Measurements from ENCODE around the gene NUDT1. TPM values are rescaled to one million over a fixed set of nuclear protein-coding genes. Genes with fewer than 3 reads are reported as not detected.
A peak's percentile ranks its signal among the peaks of the same experiment; 100 is the strongest.

NUDT1 gene
- total RNA-seq, 1 experiment from 2014 or later, result 92.6 TPM

GRCh38 chr7:2282185-2282751, 40.2 kb downstream of the NUDT1 start:
- DNase-seq (ENCODE audit: low read depth, low spot score), result no peak
- ATAC-seq, result no peak
- POLR2A ChIA-PET, result no interaction called here
- H3K27me3 ChIP-seq (ENCODE audit: control insufficient read depth, insufficient read depth, low read length), result no peaks in the 10 kb centered on the region
- no peaks in the 10 kb centered on the region for H3K4me1 ChIP-seq (ENCODE audit: control insufficient read depth, insufficient read depth, low read length)
- CTCF ChIA-PET, result interaction anchor here (0.6 kb wide), 1 partner anchor 145 kb away, joined by 5 read pairs; no protein-coding TSS in a partner anchor
- H3K36me3 ChIP-seq (ENCODE audit: control insufficient read depth, insufficient read depth, low read length), result no peaks in the 10 kb centered on the region
- H3K27ac ChIP-seq (ENCODE audit: low read length), result no peak overlapping the region
- H3K9me3 ChIP-seq (ENCODE audit: control insufficient read depth, insufficient read depth, low read depth, low read length), result no peaks in the 10 kb centered on the region
- BruUV-seq (replicated peaks), result TSS peak; percentile 61
- no peak overlapping the region for H3K4me3 ChIP-seq (ENCODE audit: low read depth in 2 of 2, low read length in 2 of 2)
- TF ChIP-seq POLR2AphosphoS5 (IDR thresholded peaks at IDR 0.05; ENCODE audit: low read depth, low read length), result no peak
- no peak for TF ChIP-seq TCF7L2 (IDR thresholded peaks at IDR 0.05; ENCODE audit: low read depth, low read length)
- TF ChIP-seq REST (IDR thresholded peaks at IDR 0.05; ENCODE audit: insufficient read depth in 1 of 2, low read depth in 2 of 2, low read length in 1 of 2), result no peak
- TF ChIP-seq SIN3A (IDR thresholded peaks at IDR 0.05; ENCODE audit: borderline replicate concordance, insufficient read depth, low read depth, low read length), result no peak
- TF ChIP-seq CTCF (IDR thresholded peaks at IDR 0.05), result no peak
- in situ Hi-C loops (cut with HindIII; ENCODE audit: low pct_unique_long_range_greater_than_20kb, low sequenced_read_pairs) (no loop called here), intact Hi-C loops (cut with micrococcal nuclease; ENCODE audit: unreplicated experiment) (no loop called here)

GRCh38 chr7:2283074-2283473, 41.0 kb downstream of the NUDT1 start:
- intact Hi-C loops (cut with micrococcal nuclease; ENCODE audit: unreplicated experiment), result no loop called here
- POLR2A ChIA-PET, result no interaction called here
- CTCF ChIA-PET, result no interaction called here

More at GRCh38 chr7:2283074-2283473, 41.0 kb downstream of the NUDT1 start:
- Histone ChIP-seq H3K27me3 (ENCODE audit: control insufficient read depth, insufficient read depth, low read length) (no peaks in the 10 kb centered on the region), H3K36me3 (ENCODE audit: control insufficient read depth, insufficient read depth, low read length) (no peaks in the 10 kb centered on the region), H3K9me3 (ENCODE audit: control insufficient read depth, insufficient read depth, low read depth, low read length) (no peaks in the 10 kb centered on the region), H3K27ac (ENCODE audit: low read length) (no peak overlapping the region), H3K4me3 (ENCODE audit: low read depth in 2 of 2, low read length in 2 of 2) (no peak overlapping the region), H3K4me1 (ENCODE audit: control insufficient read depth, insufficient read depth, low read length) (no peaks in the 10 kb centered on the region)
- peak; percentile 51 for ATAC-seq
- no TSS peak for BruUV-seq (replicated peaks)
- no peak for TF ChIP-seq TCF7L2 (IDR thresholded peaks at IDR 0.05; ENCODE audit: low read depth, low read length)
- TF ChIP-seq CTCF (IDR thresholded peaks at IDR 0.05), result no peak
- TF ChIP-seq REST (IDR thresholded peaks at IDR 0.05; ENCODE audit: insufficient read depth in 1 of 2, low read depth in 2 of 2, low read length in 1 of 2), result no peak
- no peak for TF ChIP-seq SIN3A (IDR thresholded peaks at IDR 0.05; ENCODE audit: borderline replicate concordance, insufficient read depth, low read depth, low read length)
- in situ Hi-C loops (cut with HindIII; ENCODE audit: low pct_unique_long_range_greater_than_20kb, low sequenced_read_pairs), result no loop called here
- DNase-seq (ENCODE audit: low read depth, low spot score), result no peak
